Caco-2 (cell line): ENCODE results near the gene IL1RAPL2. TPM values are rescaled to one million over a fixed set of nuclear protein-coding genes. Genes with fewer than 3 reads are reported as not detected.
"Not testable (repeated sequence)": the region's sequence is repeated elsewhere in the genome, so short reads cannot be mapped to it uniquely, and the experiment has no call there.

Source experiments
- BruUV-seq: library from RNA; stranded (reverse); fragments of 400-500 nt; replicated peaks from 2 replicates; lab custom pipeline; 2021; lab: Mats Ljungman, UMichigan
- CTCF ChIA-PET: fragments of 300-600 bp; sonication (Branson Sonifier 250); formaldehyde crosslinking; loops from one replicate; lab custom pipeline; 2022; ENCODE audit warnings: antibody characterized with exemption; lab: Charles Lee
- POLR2A ChIA-PET: fragments of 300-600 bp; sonication (Branson Sonifier 250); formaldehyde crosslinking; loops from one replicate; lab custom pipeline; 2022; ENCODE audit warnings: antibody characterized with exemption; lab: Charles Lee
- DNase-seq, 2 experiments: peaks; one replicate each; pipeline versions ENCODE4 v3.0.0 to v3.0.0-alpha.2; 2020 to 2022
- H3K27me3 ChIP-seq: replicated peaks from 2 replicates; pipeline ENCODE4 v1.6.0; 2011; ENCODE audit warnings: low read length; ENCODE audit not compliant: control insufficient read depth, insufficient read depth
- H3K36me3 ChIP-seq: 2 replicates; pipeline ENCODE4 v1.5.1; 2011; ENCODE audit warnings: low read length; ENCODE audit not compliant: control insufficient read depth, insufficient read depth
- H3K4me1 ChIP-seq: fragments of 250-450 bp; sonication (Bioruptor Pico); 2 replicates; pipeline ENCODE4 v1.5.1; 2020; ENCODE audit warnings: mild to moderate bottlenecking
- H3K4me3 ChIP-seq: 2 replicates; pipeline ENCODE4 v1.5.1; 2011; ENCODE audit warnings: low read depth, mild to moderate bottlenecking, control low read depth, low read length
- H3K9me3 ChIP-seq: fragments of 250-450 bp; sonication (Bioruptor Pico); 2 replicates; pipeline ENCODE4 v1.5.1; 2020; ENCODE audit warnings: mild to moderate bottlenecking, moderate library complexity
- H3K27ac Mint-ChIP-seq: one replicate; pipeline ENCODE4 v1.8.0; 2022; ENCODE audit warnings: mixed read lengths; ENCODE audit not compliant: unreplicated experiment
- H3K27me3 Mint-ChIP-seq: one replicate; pipeline ENCODE4 v1.8.0; 2022; ENCODE audit warnings: mixed read lengths; ENCODE audit not compliant: insufficient read depth, unreplicated experiment
- H3K36me3 Mint-ChIP-seq: one replicate; pipeline ENCODE4 v1.8.0; 2022; ENCODE audit warnings: mild to moderate bottlenecking, mixed read lengths; ENCODE audit not compliant: insufficient read depth, unreplicated experiment
- H3K4me1 Mint-ChIP-seq: one replicate; pipeline ENCODE4 v1.8.0; 2022; ENCODE audit warnings: low read depth, mixed read lengths; ENCODE audit not compliant: unreplicated experiment
- H3K4me3 Mint-ChIP-seq: one replicate; pipeline ENCODE4 v1.8.0; 2022; ENCODE audit warnings: mild to moderate bottlenecking, moderate library complexity, mixed read lengths; ENCODE audit not compliant: unreplicated experiment
- H3K9me3 Mint-ChIP-seq: one replicate; pipeline ENCODE4 v1.8.0; 2022; ENCODE audit warnings: mixed read lengths; ENCODE audit not compliant: unreplicated experiment
- intact Hi-C: fragments of 100-400 bp; cut with micrococcal nuclease; formaldehyde crosslinking; loops from one replicate; pipeline ENCODE4 v1.10.0; 2022; ENCODE audit not compliant: unreplicated experiment
- total RNA-seq: library from RNA; stranded (reverse); gene quantifications from 2 replicates; pipeline ENCODE4 v1.2.3, GENCODE V29; 2022
- TF ChIP-seq, protein P1 (sequence below), 2 experiments: fragments of 200-600 bp in 1 of 2; IDR thresholded peaks; 1 replicate in 1 of 2; 2 replicates in 1 of 2; pipeline versions ENCODE4 v1.5.1 to v1.8.0; 2011 to 2022; ENCODE audit warnings: antibody characterized with exemption in 1 of 2, control low read depth in 1 of 2, inconsistent platforms in 1 of 2, low read depth in 1 of 2, low read length in 1 of 2, mild to moderate bottlenecking in 1 of 2, moderate library complexity in 1 of 2; ENCODE audit not compliant: insufficient read depth in 1 of 2, severe bottlenecking in 1 of 2, unreplicated experiment in 1 of 2

Gene IL1RAPL2
- total RNA-seq, 1 experiment from 2014 or later, result not detected

DNA sequence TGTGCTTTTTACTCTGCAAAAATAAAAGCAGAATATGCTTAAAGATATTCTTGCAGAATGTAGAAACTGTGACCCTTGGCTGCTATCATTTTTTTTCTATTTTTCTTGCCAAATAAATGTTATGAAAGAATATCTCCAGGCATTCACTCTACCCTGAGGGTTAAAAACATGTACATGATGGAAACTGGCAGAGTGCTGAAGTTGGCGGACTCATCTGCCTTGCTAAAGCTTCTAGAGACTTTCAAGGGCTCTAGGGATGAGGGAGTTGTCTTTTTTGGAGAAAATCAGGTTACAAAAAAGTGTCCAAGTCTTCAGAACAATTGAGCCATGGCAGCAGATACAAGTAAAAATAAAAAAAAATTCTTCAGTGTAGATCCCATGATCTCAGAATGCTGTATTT lies 1215.8 kb downstream of the IL1RAPL2 start:
- no peak overlapping the region for H3K27ac Mint-ChIP-seq
- TF ChIP-seq, protein P1, sequence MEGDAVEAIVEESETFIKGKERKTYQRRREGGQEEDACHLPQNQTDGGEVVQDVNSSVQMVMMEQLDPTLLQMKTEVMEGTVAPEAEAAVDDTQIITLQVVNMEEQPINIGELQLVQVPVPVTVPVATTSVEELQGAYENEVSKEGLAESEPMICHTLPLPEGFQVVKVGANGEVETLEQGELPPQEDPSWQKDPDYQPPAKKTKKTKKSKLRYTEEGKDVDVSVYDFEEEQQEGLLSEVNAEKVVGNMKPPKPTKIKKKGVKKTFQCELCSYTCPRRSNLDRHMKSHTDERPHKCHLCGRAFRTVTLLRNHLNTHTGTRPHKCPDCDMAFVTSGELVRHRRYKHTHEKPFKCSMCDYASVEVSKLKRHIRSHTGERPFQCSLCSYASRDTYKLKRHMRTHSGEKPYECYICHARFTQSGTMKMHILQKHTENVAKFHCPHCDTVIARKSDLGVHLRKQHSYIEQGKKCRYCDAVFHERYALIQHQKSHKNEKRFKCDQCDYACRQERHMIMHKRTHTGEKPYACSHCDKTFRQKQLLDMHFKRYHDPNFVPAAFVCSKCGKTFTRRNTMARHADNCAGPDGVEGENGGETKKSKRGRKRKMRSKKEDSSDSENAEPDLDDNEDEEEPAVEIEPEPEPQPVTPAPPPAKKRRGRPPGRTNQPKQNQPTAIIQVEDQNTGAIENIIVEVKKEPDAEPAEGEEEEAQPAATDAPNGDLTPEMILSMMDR (IDR thresholded peaks at IDR 0.05; ENCODE audit: insufficient read depth in 1 of 2, low read depth in 1 of 2, low read length in 1 of 2, severe bottlenecking in 1 of 2, unreplicated experiment in 1 of 2), result no peak
- Histone ChIP-seq H3K9me3 (no peaks in the 10 kb centered on the region), H3K4me3 (no peak overlapping the region), H3K27me3 (no peaks in the 10 kb centered on the region), H3K36me3 (no peaks in the 10 kb centered on the region), H3K4me1 (no peaks in the 10 kb centered on the region)
- no TSS peak for BruUV-seq
- no peaks in the 10 kb centered on the region for H3K4me1 Mint-ChIP-seq
- H3K36me3 Mint-ChIP-seq, result no peaks in the 10 kb centered on the region
- no peak overlapping the region for H3K4me3 Mint-ChIP-seq
- no peaks in the 10 kb centered on the region for H3K9me3 Mint-ChIP-seq
- DNase-seq, result no peak
- ChIA-PET POLR2A (no interaction called here), CTCF (no interaction called here)
- intact Hi-C loops, result no loop called here
- H3K27me3 Mint-ChIP-seq, result peaks cover 2% of the 10 kb centered on the region

DNA sequence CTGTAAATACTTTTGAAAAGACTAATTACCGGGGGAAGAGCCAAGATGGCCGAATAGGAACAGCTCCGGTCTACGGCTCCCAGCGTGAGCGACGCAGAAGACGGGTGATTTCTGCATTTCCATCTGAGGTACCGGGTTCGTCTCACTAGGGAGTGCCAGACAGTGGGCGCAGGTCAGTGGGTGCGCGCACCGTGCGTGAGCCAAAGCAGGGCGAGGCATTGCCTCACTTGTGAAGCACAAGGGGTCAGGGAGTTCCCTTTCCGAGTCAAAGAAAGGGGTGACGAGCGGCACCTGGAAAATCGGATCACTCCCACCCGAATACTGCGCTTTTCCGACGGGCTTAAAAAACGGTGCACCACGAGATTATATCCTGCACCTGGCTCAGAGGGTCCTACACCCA lies 1230.9 kb downstream of the IL1RAPL2 start:
- H3K4me3 ChIP-seq, BruUV-seq, H3K36me3 ChIP-seq, CTCF ChIA-PET, DNase-seq, H3K4me1 ChIP-seq, H3K9me3 ChIP-seq, H3K27me3 ChIP-seq, POLR2A ChIA-PET, H3K27ac Mint-ChIP-seq, intact Hi-C loops, H3K36me3 Mint-ChIP-seq, H3K9me3 Mint-ChIP-seq, H3K27me3 Mint-ChIP-seq, H3K4me1 Mint-ChIP-seq: not testable (repeated sequence)
- H3K4me3 Mint-ChIP-seq, result peak overlapping the region; percentile 29

DNA sequence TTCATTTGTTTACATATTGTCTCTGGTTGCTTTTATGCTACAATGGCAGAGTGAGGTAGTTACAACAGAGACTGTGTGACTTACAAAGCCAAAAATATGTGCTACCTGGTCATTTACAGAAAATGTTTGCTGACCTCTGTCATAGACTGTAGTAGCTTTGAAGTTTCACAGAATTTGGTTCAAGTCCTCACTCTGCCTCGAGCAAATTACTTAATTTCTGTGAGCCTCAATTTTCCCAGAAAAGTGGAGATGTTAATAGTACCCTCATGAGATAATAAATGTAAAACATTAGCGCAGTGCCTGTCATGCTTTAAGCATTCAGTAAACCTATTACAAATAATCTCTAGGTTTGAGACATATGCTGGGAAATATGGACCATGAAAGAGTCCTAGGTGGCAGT lies 1237.9 kb downstream of the IL1RAPL2 start:
- Histone ChIP-seq H3K27me3 (no peaks in the 10 kb centered on the region), H3K4me1 (no peaks in the 10 kb centered on the region), H3K4me3 (no peak overlapping the region), H3K36me3 (no peaks in the 10 kb centered on the region), H3K9me3 (no peaks in the 10 kb centered on the region)
- H3K4me3 Mint-ChIP-seq, result no peak overlapping the region
- intact Hi-C loops, result no loop called here
- TF ChIP-seq, protein P1 (IDR thresholded peaks at IDR 0.05; ENCODE audit: insufficient read depth in 1 of 2, low read depth in 1 of 2, low read length in 1 of 2, severe bottlenecking in 1 of 2, unreplicated experiment in 1 of 2), result no peak
- H3K9me3 Mint-ChIP-seq, result no peaks in the 10 kb centered on the region
- no peaks in the 10 kb centered on the region for H3K4me1 Mint-ChIP-seq
- H3K36me3 Mint-ChIP-seq, result no peaks in the 10 kb centered on the region
- H3K27ac Mint-ChIP-seq, result no peak overlapping the region
- BruUV-seq, result no TSS peak
- no peak for DNase-seq
- CTCF ChIA-PET, result no interaction called here
- H3K27me3 Mint-ChIP-seq, result no peaks in the 10 kb centered on the region
- POLR2A ChIA-PET, result no interaction called here

DNA sequence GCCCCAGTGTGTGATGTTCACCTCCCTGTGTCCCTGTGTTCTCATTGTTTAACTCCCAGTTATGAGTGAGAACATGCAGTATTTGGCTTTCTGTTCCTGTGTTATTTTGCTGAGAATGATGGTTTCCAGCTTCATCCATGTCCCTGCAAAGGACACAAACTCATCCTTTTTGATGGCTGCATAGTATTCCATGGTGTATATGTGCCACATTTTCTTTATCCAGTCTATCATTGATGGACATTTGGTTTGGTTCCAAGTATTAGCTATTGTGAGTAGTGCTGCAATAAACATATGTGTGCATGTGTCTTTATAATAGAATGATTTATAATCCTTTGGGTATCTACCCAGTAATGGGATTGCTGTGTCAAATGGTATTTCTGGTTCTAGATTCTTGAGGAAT lies 1239.7 kb downstream of the IL1RAPL2 start:
- H3K9me3 ChIP-seq, POLR2A ChIA-PET: not testable (repeated sequence)

More for the DNA sequence above, 1239.7 kb downstream of the IL1RAPL2 start:
- BruUV-seq, H3K36me3 Mint-ChIP-seq, H3K4me3 Mint-ChIP-seq, H3K27ac Mint-ChIP-seq, H3K27me3 Mint-ChIP-seq, DNase-seq, H3K4me1 Mint-ChIP-seq, intact Hi-C loops, H3K9me3 Mint-ChIP-seq, H3K4me3 ChIP-seq, CTCF ChIA-PET, H3K27me3 ChIP-seq, H3K36me3 ChIP-seq, H3K4me1 ChIP-seq: not testable (repeated sequence)
